K562 (cell line): ENCODE measurements around the gene UBAC2. TPM values are rescaled to one million over a fixed set of nuclear protein-coding genes. Genes with fewer than 3 reads are reported as not detected.

ENCODE experiments used
- ATAC-seq: fragments of 200-7000 bp; cut with Tn5 transposase; 3 replicates; pipeline ENCODE4 v1.9.1; 2020; ENCODE audit warnings: moderate library complexity
- Bru-seq: library from RNA; stranded (reverse); fragments of 400-500 nt; gene quantifications from one replicate; lab custom pipeline; 2021; lab: Mats Ljungman, UMichigan
- BruChase-seq, 2 experiments: library from RNA; stranded (reverse); fragments of 400-500 nt; gene quantifications; one replicate each; lab custom pipeline; 2021; lab: Mats Ljungman, UMichigan
- BruUV-seq: library from RNA; stranded (reverse); fragments of 400-500 nt; replicated peaks from 2 replicates; lab custom pipeline; 2021; lab: Mats Ljungman, UMichigan
- CTCF ChIA-PET: fragments of 300-600 bp; formaldehyde crosslinking; extraction: SDS; loops from one replicate; lab custom pipeline; 2021; ENCODE audit warnings: low intra/inter-chr PET ratio; lab: Yijun Ruan, JAX
- POLR2A ChIA-PET: fragments of 300-600, 350-650 bp; sonication (Branson Sonifier 250); formaldehyde crosslinking; extraction: SDS; loops from one replicate; lab custom pipeline; 2021; ENCODE audit warnings: antibody characterized with exemption, inconsistent platforms; lab: Yijun Ruan, JAX
- DNase-seq, 4 experiments: peaks; one replicate each; pipeline versions ENCODE4 v3.0.0 to v3.0.0-alpha.2; 2011 to 2018; ENCODE audit warnings: low spot score in 3 of 4, mixed read lengths in 3 of 4; ENCODE audit errors: extremely low read depth in 1 of 4
- FAIRE-seq: peaks from 2 replicates; lab custom pipeline; 2011; peaks lifted over from hg19 to GRCh38; lab: Jason Lieb, UNC
- H2AFZ ChIP-seq: 2 replicates; pipeline ENCODE4 v1.6.0; 2011; ENCODE audit warnings: low read depth, low read length, control low read depth, inconsistent platforms
- H3K27ac ChIP-seq: fragments of 200-600 bp; 3 replicates; pipeline ENCODE4 v1.8.0; 2011; ENCODE audit warnings: low read depth, mild to moderate bottlenecking, control low read depth, inconsistent platforms, low read length, moderate library complexity, mixed read lengths; ENCODE audit errors: extremely low read depth
- H3K27me3 ChIP-seq, 2 experiments: fragments of 300-600 bp in 1 of 2; 2 replicates in 1 of 2; 3 replicates in 1 of 2; pipeline versions ENCODE4 v1.6.0 to v1.8.0; 2011; ENCODE audit warnings: inconsistent platforms in 2 of 2, low read length in 2 of 2, mild to moderate bottlenecking in 1 of 2, mixed read lengths in 1 of 2, moderate library complexity in 1 of 2; ENCODE audit not compliant: control insufficient read depth in 2 of 2, insufficient read depth in 2 of 2
- H3K36me3 ChIP-seq: fragments of 300-600 bp; 3 replicates; pipeline ENCODE4 v1.8.0; 2011; ENCODE audit warnings: mild to moderate bottlenecking, low read length, inconsistent platforms; ENCODE audit not compliant: control insufficient read depth, insufficient read depth
- H3K4me1 ChIP-seq, 2 experiments: fragments of 200-600 bp in 1 of 2; replicated peaks in 1 of 2; 2 replicates in 1 of 2; 3 replicates in 1 of 2; pipeline versions ENCODE4 v1.5.1 to v1.8.0; 2011; ENCODE audit warnings: inconsistent platforms in 2 of 2, low read length in 2 of 2, mild to moderate bottlenecking in 1 of 2, mixed read lengths in 1 of 2, moderate library complexity in 1 of 2; ENCODE audit not compliant: control insufficient read depth in 2 of 2, insufficient read depth in 2 of 2
- H3K4me2 ChIP-seq: 2 replicates; pipeline ENCODE4 v1.6.1; 2011; ENCODE audit warnings: low read length, control low read depth, inconsistent platforms, mixed read lengths; ENCODE audit not compliant: insufficient read depth
- H3K4me3 ChIP-seq: fragments of 200-600 bp; sonication (generic), shearing (Covaris generic); 2 replicates; pipeline ENCODE4 v1.5.1; 2016; ENCODE audit warnings: control low read depth, inconsistent platforms
- H3K79me2 ChIP-seq: fragments of 200-600 bp; 3 replicates; pipeline ENCODE4 v1.8.0; 2011; ENCODE audit warnings: low read length, inconsistent platforms; ENCODE audit not compliant: control insufficient read depth, insufficient read depth
- H3K9ac ChIP-seq, 2 experiments: 2 replicates each; pipeline versions ENCODE4 v1.6.0 to v1.6.1; 2011; ENCODE audit warnings: low read depth in 2 of 2, low read length in 2 of 2, control low read depth in 1 of 2, inconsistent platforms in 1 of 2, mild to moderate bottlenecking in 1 of 2, mixed read lengths in 1 of 2; ENCODE audit not compliant: insufficient read depth in 1 of 2
- H3K9me1 ChIP-seq: one replicate; pipeline ENCODE4 v1.6.0; 2011; ENCODE audit warnings: inconsistent platforms, mild to moderate bottlenecking, low read length, moderate library complexity; ENCODE audit not compliant: control insufficient read depth, insufficient read depth
- H3K9me3 ChIP-seq: replicated peaks from 2 replicates; pipeline ENCODE4 v1.5.1; 2011; ENCODE audit warnings: low read depth, low read length, inconsistent platforms; ENCODE audit not compliant: control insufficient read depth, insufficient read depth
- H4K20me1 ChIP-seq: replicated peaks from 2 replicates; pipeline ENCODE4 v1.6.1; 2011; ENCODE audit warnings: low read length, inconsistent platforms, mixed read lengths; ENCODE audit not compliant: control insufficient read depth, insufficient read depth
- ELK3 ChIP-seq: fragments of 450-650 bp; formaldehyde crosslinking; IDR thresholded peaks from 2 replicates; pipeline ENCODE4 v1.4.0; 2020; ENCODE audit warnings: mild to moderate bottlenecking
- FOSL1 ChIP-seq: fragments of 200-800 bp; sonication (Bioruptor generic); conservative IDR thresholded peaks from 2 replicates; pipeline ENCODE4 v1.6.1; 2016; ENCODE audit warnings: missing genetic modification characterization, missing compliant biosample characterization
- HMG20B ChIP-seq: fragments of 250-450 bp; sonication (Bioruptor Pico); IDR thresholded peaks from 2 replicates; pipeline ENCODE4 v1.5.0; 2021; ENCODE audit warnings: mild to moderate bottlenecking
- IRF2 ChIP-seq: sonication (generic); formaldehyde crosslinking; IDR thresholded peaks from 2 replicates; pipeline ENCODE4 v1.8.1; 2022; ENCODE audit warnings: mild to moderate bottlenecking, missing genetic modification reagents
- NCOA1 ChIP-seq: fragments of 450-650 bp; IDR thresholded peaks from 2 replicates; pipeline ENCODE4 v1.6.1; 2016; ENCODE audit warnings: low read depth
- POLR2AphosphoS5 ChIP-seq: IDR thresholded peaks from 2 replicates; pipeline ENCODE4 v1.6.1; 2011; ENCODE audit warnings: mild to moderate bottlenecking, low read depth, low read length, moderate library complexity; ENCODE audit not compliant: control insufficient read depth, insufficient read depth
- RBFOX2 ChIP-seq: fragments of 200-400 bp; formaldehyde crosslinking; IDR thresholded peaks from 2 replicates; pipeline ENCODE4 v1.6.1; 2017; ENCODE audit warnings: low read depth, mild to moderate bottlenecking, low read length, moderate library complexity
- SMAD2 ChIP-seq: fragments of 150-350 bp; IDR thresholded peaks from 2 replicates; pipeline ENCODE4 v1.6.1; 2014; ENCODE audit warnings: low read depth, mild to moderate bottlenecking, low read length
- TAF7 ChIP-seq: fragments of 450-650 bp; IDR thresholded peaks from 2 replicates; pipeline ENCODE4 v1.6.1; 2016; ENCODE audit warnings: missing genetic modification characterization, missing compliant biosample characterization
- TCF3 ChIP-seq: sonication (generic); formaldehyde crosslinking; IDR thresholded peaks from 2 replicates; pipeline ENCODE4 v1.4.0; 2020; ENCODE audit warnings: mild to moderate bottlenecking, missing genetic modification reagents
- ZC3H4 ChIP-seq: sonication (generic); formaldehyde crosslinking; IDR thresholded peaks from 2 replicates; pipeline ENCODE4 v1.9.0; 2021; ENCODE audit warnings: missing genetic modification reagents, borderline replicate concordance
- ZNF212 ChIP-seq: fragments of 450-650 bp; formaldehyde crosslinking; IDR thresholded peaks from 2 replicates; pipeline ENCODE4 v1.4.0; 2020; ENCODE audit warnings: mild to moderate bottlenecking
- ZNF449 ChIP-seq: fragments of 250-450 bp; sonication (Bioruptor Pico); IDR thresholded peaks from 2 replicates; pipeline ENCODE4 v1.8.0; 2022; ENCODE audit warnings: moderate library complexity, mild to moderate bottlenecking, inconsistent platforms
- WGBS: fragments of 100-300 bp; shearing (Covaris generic); methylation state at CpG from one replicate; pipeline ENCODE4 v1.1.6; 2016; ENCODE audit warnings: low coverage, mixed read lengths; ENCODE audit not compliant: insufficient coverage; ENCODE audit errors: missing lambda C conversion rate; 5-methylcytosine and 5-hydroxymethylcytosine counted together
- in situ Hi-C: fragments of 300-500 bp; cut with MboI; formaldehyde crosslinking; loops from 4 replicates; pipeline ENCODE4 v1.15.0; 2018; ENCODE audit warnings: inconsistent platforms, mixed read lengths
- intact Hi-C: fragments of 100-400 bp; cut with micrococcal nuclease; formaldehyde crosslinking; loops from 2 replicates; pipeline ENCODE4 v1.14.2; 2022
- long read RNA-seq, 3 experiments: library from polyadenylated mRNA in 2 of 3; library from RNA in 1 of 3; unstranded in 2 of 3; stranded (forward) in 1 of 3; transcript quantifications; one replicate each; pipeline ENCODE4 v2.0.0, GENCODE V29; 2019 to 2022
- polyA minus RNA-seq, 3 experiments: library from RNA; depleted of rRNA, polyadenylated mRNA; stranded (reverse); fragments of >200 nt; gene quantifications; 2 replicates each; pipeline ENCODE4 v1.2.3, GENCODE V29; 2011
- polyA plus RNA-seq, 8 experiments: library from polyadenylated mRNA; depleted of rRNA in 4 of 8; stranded (reverse) in 5 of 8; unstranded in 3 of 8; fragments of >200 nt; fragmentation: Nextera tagmentation in 2 of 8; fragmentation: Illumina TruSeq in 1 of 8; extraction: Ambion mirVana in 2 of 8; extraction: Trizol in 1 of 8; gene quantifications; 2 replicates each; pipeline versions ENCODE4 v1.2.1 to v1.2.3, GENCODE V29; 2011 to 2014; ENCODE audit warnings: inconsistent platforms in 1 of 8, missing spikeins in 1 of 8
- total RNA-seq, 7 experiments: library from RNA; depleted of rRNA in 6 of 7; stranded (reverse); fragments of >200 nt in 6 of 7; fragmentation: Illumina TruSeq in 2 of 7; extraction: Trizol in 2 of 7; gene quantifications; 2 replicates each; pipeline versions ENCODE4 v1.2.1 to v1.2.3, GENCODE V29; 2011 to 2021; ENCODE audit warnings: low replicate concordance in 1 of 7

The UBAC2 gene
- 55.3 and 67.8 TPM in 2 replicates for total RNA-seq (2011; cell fraction: chromatin; rRNA removed; ENCODE audit: low replicate concordance)
- 51.5 and 53.9 TPM in 2 replicates for total RNA-seq (2011; cell fraction: nucleolus; rRNA removed)
- 80.2 and 95.0 TPM in 2 replicates for total RNA-seq (2011; cell fraction: nucleoplasm; rRNA removed)
- total RNA-seq (2014; rRNA removed) (28.7 and 29.6 TPM in 2 replicates), total RNA-seq (2014; rRNA removed; fragmentation: Illumina TruSeq; extraction: Trizol) (31.9 and 33.3 TPM in 2 replicates), total RNA-seq (2015; rRNA removed; fragmentation: Illumina TruSeq; extraction: Trizol) (29.0 and 32.3 TPM in 2 replicates), total RNA-seq (2021) (43.5 and 47.2 TPM in 2 replicates), polyA plus RNA-seq (2011; rRNA removed) (65.0 and 84.1 TPM in 2 replicates), polyA plus RNA-seq (2014; fragmentation: Illumina TruSeq; extraction: Trizol) (42.3 and 45.6 TPM in 2 replicates), polyA plus RNA-seq (2014; fragmentation: Nextera tagmentation; extraction: Ambion mirVana) (10 to 100 TPM in 1 of 2 experiments, 1 to 10 TPM in 1; 6.0 to 19.0 TPM), polyA plus RNA-seq (2014; rRNA removed) (41.1 and 45.7 TPM in 2 replicates), polyA minus RNA-seq (2011; rRNA and poly(A)+ RNA removed) (40.3 and 46.8 TPM in 2 replicates), Bru-seq, nascent RNA (percentile 80 among the genes with signal in this experiment), BruChase-seq, experiment 1, labeled RNA remaining after a 2-hour chase (percentile 80 among the genes with signal in this experiment), BruChase-seq, experiment 2, labeled RNA remaining after a 6-hour chase (percentile 77 among the genes with signal in this experiment)
- polyA plus RNA-seq (2011; cell fraction: cytosol; rRNA removed) = 53.0 and 66.2 TPM in 2 replicates
- polyA plus RNA-seq (2011; cell fraction: nucleus; rRNA removed) = 27.2 and 29.6 TPM in 2 replicates
- 34.3 and 47.4 TPM in 2 replicates for polyA plus RNA-seq (2012)
- polyA minus RNA-seq (2011; cell fraction: cytosol; rRNA and poly(A)+ RNA removed) = 25.1 and 25.8 TPM in 2 replicates
- 16.4 and 22.5 TPM in 2 replicates for polyA minus RNA-seq (2011; cell fraction: nucleus; rRNA and poly(A)+ RNA removed)
- long read RNA-seq, experiment 1, transcript UBAC2-203 (9 exons, 1,375 nt) = major isoform, 207 of 321 reads
- long read RNA-seq, experiment 1, partial matches to known transcripts = 34 of 321 reads
- long read RNA-seq, experiment 1, other reads (novel, unspliced or antisense) = 80 of 321 reads
- long read RNA-seq, experiment 2, transcript UBAC2-203 (9 exons, 1,375 nt) = major isoform, 13 of 54 reads
- long read RNA-seq, experiment 2, partial matches to known transcripts = 36 of 54 reads
- long read RNA-seq, experiment 2, other reads (novel, unspliced or antisense) = 5 of 54 reads
- long read RNA-seq, experiment 3, transcript UBAC2-203 (9 exons, 1,375 nt) = major isoform, 61 of 76 reads
- long read RNA-seq, experiment 3, partial matches to known transcripts = 7 of 76 reads
- long read RNA-seq, experiment 3, other reads (novel, unspliced or antisense) = 8 of 76 reads

GRCh38 chr13:99200432-99201167 is at the start of gene UBAC2:
TSS of gene UBAC2 (plus strand) at chr13:99200854. CDS start at chr13:99200909, 55 bp downstream.
- FAIRE-seq = peak; percentile 88
- TF ChIP-seq POLR2AphosphoS5 (peak; percentile 92), SMAD2 (no peak), ZC3H4 (CRISPR knock-in tag) (no peak; the same call in 1 of the 2 replicates), RBFOX2 (peak; percentile 98), NCOA1 (no peak), ZNF449 (CRISPR knock-in tag) (no peak), ZNF212 (CRISPR knock-in tag) (0 out of 2 replicates have a peak, but pooled peaks have one; percentile 59), TAF7 (tag) (peak; percentile 98), IRF2 (CRISPR knock-in tag) (no peak), ELK3 (CRISPR knock-in tag) (no peak), TCF3 (CRISPR knock-in tag) (no peak), FOSL1 (tag) (no peak), HMG20B (CRISPR knock-in tag) (no peak)

More at GRCh38 chr13:99200432-99201167, at the start of gene UBAC2:
- Histone ChIP-seq H3K9me3 (no peaks in the 10 kb centered on the region), H2AFZ (peak within 1 kb of the TSS; percentile 83), H3K4me2 (peak within 1 kb of the TSS; percentile 97), H3K9ac (peak within 1 kb of the TSS; percentile 95 to 100), H4K20me1 (peaks cover 4% of the 10 kb centered on the region), H3K4me3 (peak within 1 kb of the TSS; percentile 93), H3K9me1 (peaks cover 7% of the 10 kb centered on the region), H3K4me1 (peaks cover 13 to 27% of the 10 kb centered on the region in 2 experiments; a peak in 4 of 5 replicates), H3K27me3 (no peaks in the 10 kb centered on the region), H3K36me3 (peaks cover 14% of the 10 kb centered on the region; the same call in 2 of the 3 replicates), H3K27ac (peak within 1 kb of the TSS; percentile 95), H3K79me2 (peaks cover 63% of the 10 kb centered on the region)
- ChIA-PET POLR2A (interaction anchor here (0.5 to 1.4 kb wide), 10 partner anchors 9 to 581 kb away, joined by 3 to 5 read pairs (median 3); no protein-coding TSS in a partner anchor), CTCF (no interaction called here)
- in situ Hi-C loops = no loop called here
- intact Hi-C loops = loop anchor here (5.0 kb wide), 1 partner anchor 67 kb away; no protein-coding TSS in a partner anchor
- BruUV-seq = no TSS peak
- DNase-seq (peak; percentile 93 to 96 (median 94)), ATAC-seq (peak; percentile 90)
- WGBS = 0% methylated on average over 26 of the region's 76 CpGs
